Epithelial cell of prostate (primary cell): Measurements from ENCODE around the gene ARL4D.
"Not testable (repeated sequence)": the region's sequence is repeated elsewhere in the genome, so short reads cannot be mapped to it uniquely, and the experiment has no call there.

Experiments
- DNase-seq: peaks from one replicate; pipeline ENCODE4 v3.0.0-alpha.2; 2011; ENCODE audit warnings: low read depth, low spot score
- H3K27ac ChIP-seq: fragments of 450-650 bp; 2 replicates; pipeline ENCODE4 v1.5.1; 2017; ENCODE audit warnings: mild to moderate bottlenecking

Gene ARL4D, protein sequence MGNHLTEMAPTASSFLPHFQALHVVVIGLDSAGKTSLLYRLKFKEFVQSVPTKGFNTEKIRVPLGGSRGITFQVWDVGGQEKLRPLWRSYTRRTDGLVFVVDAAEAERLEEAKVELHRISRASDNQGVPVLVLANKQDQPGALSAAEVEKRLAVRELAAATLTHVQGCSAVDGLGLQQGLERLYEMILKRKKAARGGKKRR

DNA sequence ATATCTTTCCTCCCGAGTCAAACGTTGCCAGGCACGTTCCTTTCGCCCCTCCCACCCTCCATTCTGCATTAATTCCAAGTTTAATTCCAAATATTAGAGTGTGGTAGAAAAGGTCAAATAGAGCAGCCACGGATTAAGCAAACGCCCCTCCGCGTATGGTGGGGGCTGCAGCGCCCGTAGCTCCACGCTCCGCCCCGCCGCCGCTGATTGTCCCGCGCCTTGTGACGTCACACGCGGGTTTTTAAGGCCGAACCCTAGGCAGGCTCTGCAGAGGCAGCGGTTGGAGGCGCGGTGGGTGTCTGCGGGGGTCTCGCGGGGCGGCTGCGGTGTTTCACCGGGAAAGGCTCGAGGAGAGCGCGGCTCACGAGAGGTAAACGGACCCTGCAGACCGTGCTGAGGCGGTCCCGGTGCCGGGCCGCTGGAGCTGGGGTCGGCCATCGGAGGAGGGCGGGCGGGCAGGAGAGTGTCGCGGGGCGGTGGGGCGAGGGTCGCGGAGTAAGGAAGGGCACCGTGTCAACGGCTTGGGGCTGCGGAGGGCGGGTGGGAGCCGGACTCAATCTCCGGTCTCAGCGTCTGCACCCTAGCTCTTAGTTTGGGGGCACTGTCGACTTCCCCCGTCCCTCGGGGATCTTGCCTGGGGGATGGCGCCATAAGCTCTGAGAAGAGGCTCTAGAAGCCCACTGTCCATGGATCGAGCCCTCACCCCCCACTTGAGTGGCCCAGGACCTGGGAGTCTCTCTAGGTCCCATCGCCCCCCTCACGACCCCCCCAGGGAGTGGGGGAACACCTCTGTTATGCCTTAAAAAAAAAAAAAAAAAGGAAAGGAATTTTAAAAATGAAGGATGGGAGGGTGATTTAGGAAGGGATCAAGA lies at the start of gene ARL4D:
TSS of gene ARL4D (plus strand) at position 270 of the 872 bp plus-strand sequence. CDS start 740 bp downstream, outside the sequence.
- DNase-seq = no peak
- peak within 1 kb of the TSS; percentile 87 for H3K27ac ChIP-seq

DNA sequence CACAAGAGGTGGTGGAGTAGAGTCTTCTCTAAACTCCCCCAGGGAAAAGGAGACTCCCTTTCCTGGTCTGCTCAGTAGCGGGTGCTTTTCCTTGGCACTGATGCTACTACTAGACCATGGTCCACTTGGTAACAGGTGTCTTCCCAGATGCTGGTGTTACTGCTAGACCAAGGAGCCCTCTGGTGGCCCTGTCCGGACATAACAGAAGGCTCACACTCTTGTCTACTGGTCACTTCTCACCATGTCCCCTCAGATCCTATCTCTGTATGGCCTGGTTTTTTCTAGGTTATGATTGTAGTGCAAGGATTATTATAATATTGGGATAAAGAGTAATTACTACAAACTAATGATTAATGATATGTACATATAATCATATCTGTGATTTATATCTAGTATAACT lies 49.7 kb upstream of the ARL4D start:
- H3K27ac ChIP-seq = no peak overlapping the region
- DNase-seq = no peak

DNA sequence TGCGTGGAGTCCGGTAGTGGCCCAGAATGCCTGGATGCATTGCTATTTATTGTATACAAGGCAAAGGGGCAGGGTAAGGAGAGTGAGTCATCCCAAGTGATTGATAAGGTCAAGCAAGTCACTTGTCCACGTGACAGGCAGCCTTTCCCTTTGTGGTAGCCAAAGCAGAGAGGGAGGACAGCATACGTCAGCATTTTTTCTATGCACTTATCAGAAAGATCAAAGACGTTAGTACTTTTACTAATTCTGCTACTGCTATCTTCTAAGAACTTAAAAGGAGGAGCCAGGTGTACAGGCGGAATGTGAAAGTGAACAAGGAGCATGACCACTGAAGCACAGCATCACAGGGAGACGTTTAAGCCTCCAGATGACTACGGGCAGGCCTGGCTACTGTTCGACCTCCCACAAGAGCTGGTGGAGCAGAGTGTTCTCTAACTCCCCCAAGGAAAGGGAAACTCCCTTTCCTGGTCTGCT lies 47.9 kb upstream of the ARL4D start:
- no peak overlapping the region for H3K27ac ChIP-seq
- DNase-seq = no peak

DNA sequence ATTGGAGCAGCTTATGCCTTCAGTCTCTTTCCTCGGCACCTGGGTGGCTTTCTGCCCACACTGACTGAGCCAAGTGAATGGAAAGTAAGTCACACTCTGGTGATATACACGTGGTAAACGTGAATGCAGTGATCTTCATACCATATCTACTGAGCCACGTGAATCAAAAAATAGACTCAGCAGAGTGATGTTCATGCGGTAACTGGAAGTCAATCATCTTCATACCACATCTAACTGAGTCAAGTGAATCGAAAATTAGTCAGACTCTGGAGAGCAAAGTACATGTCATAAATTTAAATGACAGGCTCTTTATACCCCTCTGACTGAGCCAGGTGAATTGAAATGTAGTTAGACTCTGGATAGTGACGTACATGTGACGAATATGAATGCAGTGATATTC lies 47.1 kb upstream of the ARL4D start:
- H3K27ac ChIP-seq = no peak overlapping the region
- DNase-seq = no peak

DNA sequence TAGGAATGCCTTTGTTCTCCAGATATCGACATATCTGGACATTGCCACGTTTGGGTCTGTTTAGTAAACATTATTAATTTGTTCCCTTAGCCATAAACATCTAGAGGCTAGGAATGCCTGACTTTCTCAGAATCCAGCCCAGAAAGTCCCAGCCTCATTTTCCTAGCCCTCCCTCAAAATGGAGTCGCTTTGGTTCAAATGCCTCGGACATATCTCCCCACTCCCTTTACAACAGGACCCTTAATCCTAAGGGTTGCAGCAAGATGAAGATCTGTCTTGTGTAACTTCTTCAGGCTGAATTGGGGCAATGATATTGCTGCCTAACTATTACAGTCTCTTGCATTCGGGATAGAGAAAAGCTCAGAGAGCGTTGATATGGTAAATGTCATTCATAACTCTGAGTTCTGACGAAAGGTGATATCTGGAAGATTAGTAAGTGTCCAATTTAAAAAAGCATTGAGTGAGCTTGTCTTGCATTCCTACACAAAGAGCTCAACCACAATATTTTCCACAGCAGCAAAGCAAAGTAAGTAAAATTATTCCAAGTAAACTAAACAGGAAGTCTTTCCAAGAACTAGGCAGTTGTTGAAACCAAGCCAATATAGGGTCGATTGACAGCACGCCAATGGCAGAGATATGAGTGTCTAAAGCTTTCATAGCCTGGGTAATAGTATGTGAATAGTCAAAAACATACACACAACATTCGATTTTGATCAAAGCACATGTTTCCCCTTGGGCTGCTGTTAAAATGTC lies 46.0 kb upstream of the ARL4D start:
- no peak for DNase-seq
- no peak overlapping the region for H3K27ac ChIP-seq

DNA sequence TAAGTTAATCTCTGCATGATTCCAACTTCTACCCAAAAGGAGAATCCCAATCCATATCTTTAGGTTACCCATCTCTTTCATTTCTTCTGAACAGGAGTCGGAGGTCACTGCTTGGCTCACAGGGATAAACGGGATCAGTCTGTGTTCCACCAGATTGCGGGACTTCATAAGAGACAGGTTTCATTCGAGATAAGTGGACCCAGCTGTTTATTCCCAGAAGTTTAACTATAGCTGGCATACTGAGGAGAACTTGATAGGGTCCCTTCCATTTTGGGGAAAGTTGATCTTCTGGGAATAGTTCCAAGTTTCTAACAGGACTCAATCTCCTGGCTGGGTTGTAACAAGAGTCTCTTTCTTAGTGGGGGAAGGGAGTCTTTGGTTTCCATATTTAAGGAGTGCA lies 45.4 kb upstream of the ARL4D start:
- no peak overlapping the region for H3K27ac ChIP-seq
- DNase-seq = no peak

DNA sequence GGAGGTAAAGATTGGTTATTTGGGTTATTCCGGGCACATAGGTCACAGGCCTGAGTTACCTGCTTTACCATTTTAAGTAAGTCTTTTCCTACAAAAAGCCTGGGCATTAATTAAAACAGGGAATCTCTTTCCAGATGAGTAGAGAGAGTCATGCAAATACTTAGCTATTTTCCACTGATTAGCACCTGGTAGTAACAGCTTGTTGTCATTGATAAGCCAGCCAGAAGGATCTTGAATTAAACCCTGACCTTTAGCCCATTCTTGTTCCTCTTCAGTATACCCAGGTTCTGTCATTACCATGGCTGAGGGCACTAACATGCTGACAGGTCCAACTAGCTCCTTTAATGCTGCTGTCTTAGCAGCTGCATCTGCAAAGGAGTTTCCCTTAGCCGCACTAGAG lies 44.4 kb upstream of the ARL4D start:
- DNase-seq = no peak
- no peak overlapping the region for H3K27ac ChIP-seq

DNA sequence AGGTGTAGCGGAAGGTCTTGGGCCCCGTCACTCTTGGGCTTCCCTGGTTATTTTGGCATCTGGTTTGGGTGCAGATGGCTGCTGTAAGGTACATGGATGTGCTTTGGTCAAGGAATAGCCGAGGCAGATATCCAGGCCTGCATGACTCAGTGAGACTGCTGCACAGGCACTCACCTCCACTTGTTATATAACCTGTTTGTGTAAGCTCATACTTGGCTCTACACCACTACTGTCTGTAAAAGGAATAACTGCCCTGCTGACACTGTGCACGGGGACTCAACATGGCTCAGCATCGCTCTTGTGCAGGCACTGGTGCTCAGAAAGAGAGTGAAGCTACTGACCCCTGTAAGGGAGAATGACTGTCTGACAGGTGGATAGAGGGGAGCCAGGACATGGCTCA lies 42.3 kb upstream of the ARL4D start:
- no peak for DNase-seq
- H3K27ac ChIP-seq = peak overlapping the region; percentile 70

DNA sequence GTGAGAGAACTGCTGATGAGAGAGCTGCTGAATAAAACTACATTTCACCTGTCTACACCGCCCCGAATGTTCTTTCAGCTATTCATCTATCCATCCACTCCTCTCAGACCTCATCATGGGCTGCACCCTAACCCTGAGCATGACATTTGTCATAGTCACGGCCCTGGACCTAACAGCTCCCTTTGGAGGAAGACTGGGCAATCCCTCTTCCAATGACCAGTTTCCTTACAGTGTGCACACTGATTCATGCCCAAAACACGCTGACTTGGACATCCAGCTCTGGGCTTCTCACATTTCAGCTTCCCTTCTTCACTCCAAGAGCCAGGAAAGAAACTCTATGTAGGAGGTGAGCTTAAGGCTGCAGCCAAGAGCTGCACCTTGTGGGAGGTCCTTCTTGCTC lies 41.8 kb upstream of the ARL4D start:
- peak; percentile 57 for DNase-seq
- peak overlapping the region; percentile 70 for H3K27ac ChIP-seq

DNA sequence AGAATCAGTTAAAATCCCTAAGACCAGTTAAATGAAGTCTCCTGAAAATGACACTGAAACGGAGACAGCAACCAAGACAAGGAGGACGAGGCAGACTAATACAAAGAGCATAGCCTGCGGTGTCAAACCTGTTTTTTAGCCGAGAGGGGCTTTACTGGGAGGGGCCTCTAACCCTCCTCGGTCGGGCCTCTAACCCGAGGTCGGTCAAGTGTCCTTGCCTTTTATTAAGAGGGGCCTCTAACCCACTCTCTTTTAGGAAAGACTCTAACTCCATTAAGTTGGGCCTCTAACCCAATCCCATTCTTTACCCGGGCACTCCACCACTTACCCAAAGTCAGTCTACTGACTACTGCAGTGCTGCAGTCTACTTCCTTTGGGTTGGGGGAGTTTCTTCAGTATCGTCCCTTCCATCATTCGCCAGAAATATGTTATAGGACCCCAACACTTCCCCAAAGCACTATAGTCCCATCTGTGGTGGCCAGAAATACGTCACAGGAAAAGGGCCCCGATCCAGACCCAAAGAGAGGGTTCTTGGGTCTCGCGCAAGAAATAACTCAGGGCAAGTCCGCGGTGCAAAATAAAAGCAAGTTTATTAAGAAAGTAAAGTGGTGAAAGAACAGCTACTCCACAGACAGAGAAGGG lies 39.2 kb upstream of the ARL4D start:
- no peak for DNase-seq
- H3K27ac ChIP-seq = peak overlapping the region; percentile 96

DNA sequence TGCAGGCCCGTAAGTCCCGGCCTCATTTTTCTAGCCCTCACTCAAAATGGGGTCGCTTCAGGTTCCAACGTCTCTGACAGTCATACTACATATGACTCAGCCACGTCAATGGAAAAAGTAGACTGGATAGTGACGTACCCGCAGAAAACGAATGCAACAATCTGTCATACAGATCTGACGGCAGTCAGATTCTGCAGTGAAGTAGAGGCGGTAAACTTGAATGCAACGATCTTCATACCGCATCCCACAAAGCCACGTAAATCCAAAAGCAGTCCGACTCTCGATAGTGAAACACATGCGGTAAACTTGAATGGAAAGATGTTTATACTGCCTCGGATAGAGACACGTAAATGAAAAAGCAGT lies 38.4 kb upstream of the ARL4D start:
- peak; percentile 61 for DNase-seq
- peak overlapping the region; percentile 96 for H3K27ac ChIP-seq

DNA sequence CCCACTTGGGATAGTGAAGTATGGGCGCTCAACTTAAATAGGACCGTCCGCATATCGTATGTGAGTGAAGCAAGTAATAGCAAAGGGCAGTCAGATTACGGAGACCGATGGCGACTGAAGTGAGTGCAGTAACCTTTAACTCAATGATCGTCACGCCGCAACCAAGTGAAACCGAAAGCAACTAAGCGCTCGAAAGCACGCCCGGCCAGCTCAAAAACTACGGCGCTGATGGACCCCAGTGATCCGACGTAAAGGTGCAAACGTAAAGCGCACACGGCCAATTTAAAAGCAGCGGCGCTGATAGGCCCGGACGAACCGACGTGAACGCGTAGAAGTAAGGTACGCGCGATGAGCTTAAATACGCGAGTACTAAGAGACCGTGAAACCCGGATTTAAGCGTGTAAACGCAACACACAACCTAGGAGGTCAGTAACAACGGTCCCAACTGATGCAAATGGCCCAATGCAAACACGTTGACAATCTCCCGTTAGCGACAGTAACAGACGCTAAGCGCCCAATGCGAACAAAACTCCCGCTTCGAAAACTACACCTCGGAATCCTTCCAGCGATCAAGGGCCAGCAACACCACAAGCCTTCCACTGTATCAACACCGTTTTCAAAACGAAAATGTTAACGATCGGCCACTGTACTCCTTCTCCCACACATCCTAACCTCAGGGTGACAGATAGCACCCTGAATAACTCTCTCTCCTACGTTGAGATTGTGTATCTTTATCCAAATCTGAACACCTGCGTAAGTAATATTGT lies 37.9 kb upstream of the ARL4D start:
- DNase-seq = peak; percentile 100

DNA sequence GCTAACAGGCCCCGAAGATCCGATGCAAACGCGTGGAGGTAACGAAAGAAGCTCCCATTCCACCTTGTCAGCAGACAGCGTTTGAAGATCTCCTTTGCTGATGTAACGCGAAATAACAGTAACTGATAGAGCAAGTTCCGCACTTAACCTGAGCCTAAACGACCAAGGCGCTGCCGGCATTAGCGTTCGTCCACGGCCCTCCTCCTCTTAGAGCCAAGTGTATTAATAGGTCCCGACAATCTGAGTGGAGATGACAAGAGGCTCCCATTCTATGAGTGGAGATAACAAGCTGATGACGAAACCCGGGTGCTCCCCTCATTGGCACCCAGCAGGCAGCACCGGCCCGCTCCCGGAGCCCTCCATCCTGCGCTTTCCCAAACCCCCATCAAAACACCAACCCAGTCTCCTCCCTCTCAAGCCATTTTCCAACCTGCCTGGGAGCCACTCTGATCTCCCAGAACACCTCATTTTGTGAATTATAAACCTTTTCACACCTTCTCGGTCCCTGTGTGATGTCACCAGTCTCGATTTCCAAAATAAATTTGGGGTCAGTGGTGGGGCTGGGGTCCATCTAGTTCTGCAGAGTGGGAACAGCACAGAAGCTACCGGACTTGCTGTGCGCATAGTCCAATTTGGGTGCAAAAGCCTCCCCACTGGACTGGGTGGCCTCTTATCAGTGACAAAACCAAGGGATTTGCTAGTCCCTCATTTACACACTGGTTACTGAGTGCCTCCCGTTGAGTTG lies 35.4 kb upstream of the ARL4D start:
- no peak overlapping the region for H3K27ac ChIP-seq
- no peak for DNase-seq

More for the DNA sequence above, 37.9 kb upstream of the ARL4D start:
- peak overlapping the region; percentile 96 for H3K27ac ChIP-seq

DNA sequence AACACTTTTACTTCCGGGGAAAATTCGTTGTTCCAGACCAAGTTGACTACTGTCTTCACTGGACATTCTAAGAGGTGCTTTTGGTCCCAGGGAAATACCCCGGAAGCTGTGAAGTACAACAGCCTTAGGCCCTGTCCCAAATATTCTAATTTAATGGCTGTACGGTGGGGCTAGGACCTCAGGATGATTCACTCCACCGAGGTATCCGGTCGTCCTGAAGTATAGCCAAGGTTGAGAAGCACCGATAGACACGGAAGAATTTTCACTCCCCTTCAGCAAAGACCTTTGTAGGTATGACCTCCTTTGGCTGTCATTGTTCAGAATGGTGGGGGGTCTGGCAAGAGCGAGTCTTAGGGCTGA lies 34.9 kb upstream of the ARL4D start:
- no peak overlapping the region for H3K27ac ChIP-seq
- no peak for DNase-seq

DNA sequence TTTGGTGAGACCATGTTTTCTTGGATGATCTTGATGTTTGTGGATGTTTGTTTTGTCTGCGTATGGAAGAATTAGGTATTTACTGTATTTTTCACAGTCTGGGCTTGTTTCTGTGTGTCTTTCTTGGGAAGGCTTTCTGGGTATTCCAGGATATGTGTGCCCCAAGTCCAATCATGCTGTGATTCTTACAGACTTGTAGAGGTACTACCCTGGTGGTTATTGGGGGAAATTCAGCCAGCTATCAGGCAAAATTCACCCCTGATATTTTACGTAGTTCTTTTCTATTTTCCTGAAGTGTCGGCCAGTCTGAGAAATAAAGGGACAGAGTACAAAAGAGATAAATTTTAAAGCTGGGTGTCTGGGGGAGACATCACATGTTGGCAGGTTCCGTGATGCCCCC lies 33.4 kb upstream of the ARL4D start:
- DNase-seq = no peak
- H3K27ac ChIP-seq = no peak overlapping the region

DNA sequence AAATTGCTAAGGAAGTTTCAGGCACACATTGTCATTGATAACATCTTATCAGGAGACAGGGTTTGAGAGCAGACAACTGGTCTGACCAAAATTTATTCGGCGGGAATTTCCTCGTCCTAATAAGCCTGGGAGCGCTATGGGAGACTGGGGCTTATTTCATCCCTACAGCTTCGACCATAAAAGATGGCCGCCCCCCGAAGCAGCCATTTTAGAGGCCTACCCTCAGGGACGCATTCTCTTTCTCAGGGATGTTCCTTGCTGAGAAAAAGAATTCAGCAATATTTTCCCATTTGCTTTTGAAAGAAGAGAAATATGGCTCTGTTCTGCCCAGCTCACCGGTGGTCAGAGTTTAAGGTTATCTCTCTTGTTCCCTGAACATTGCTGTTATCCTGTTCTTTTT lies 32.9 kb upstream of the ARL4D start:
- not testable (repeated sequence) for H3K27ac ChIP-seq, DNase-seq

DNA sequence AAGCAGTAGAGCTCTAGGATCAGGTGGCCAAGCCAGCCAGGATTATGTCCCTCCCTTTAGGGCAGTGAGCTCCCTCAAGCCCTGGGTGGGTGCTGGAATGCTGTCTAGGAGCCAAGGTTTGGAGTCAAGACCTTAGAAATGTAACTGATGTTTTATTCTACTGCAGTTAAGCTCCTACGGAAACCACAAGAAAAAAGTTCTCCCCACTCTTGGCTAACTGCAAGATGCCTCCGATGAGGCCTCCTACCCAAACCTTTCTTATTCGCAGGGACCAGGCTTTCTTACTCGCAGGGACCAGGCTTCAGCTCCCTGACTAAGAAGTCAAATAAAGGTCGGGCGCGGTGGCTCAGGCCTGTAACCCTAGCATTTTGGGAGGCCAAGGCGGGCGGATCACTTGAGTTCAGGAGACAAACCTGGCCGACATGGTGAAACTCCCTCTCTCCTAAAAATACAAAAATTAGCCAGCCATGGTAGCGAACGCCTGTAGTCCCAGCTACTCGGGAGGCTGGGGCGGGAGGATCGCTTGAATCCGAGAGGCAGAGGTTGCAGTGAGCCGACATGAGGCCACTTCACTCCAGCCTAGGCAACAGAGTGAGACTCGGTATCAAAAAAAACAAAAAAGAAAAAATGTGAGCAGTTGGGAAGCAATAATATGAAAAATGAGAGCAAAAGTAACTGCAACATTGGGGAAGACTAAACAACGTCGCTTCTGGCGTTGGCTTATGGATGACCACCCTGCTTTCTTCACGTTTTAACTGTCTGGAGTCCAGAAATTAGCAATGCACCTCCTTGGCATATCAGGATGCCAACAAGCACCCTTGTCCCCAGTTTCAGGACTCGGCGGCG lies 31.7 kb upstream of the ARL4D start:
- H3K27ac ChIP-seq = peak overlapping the region; percentile 99
- no peak for DNase-seq

DNA sequence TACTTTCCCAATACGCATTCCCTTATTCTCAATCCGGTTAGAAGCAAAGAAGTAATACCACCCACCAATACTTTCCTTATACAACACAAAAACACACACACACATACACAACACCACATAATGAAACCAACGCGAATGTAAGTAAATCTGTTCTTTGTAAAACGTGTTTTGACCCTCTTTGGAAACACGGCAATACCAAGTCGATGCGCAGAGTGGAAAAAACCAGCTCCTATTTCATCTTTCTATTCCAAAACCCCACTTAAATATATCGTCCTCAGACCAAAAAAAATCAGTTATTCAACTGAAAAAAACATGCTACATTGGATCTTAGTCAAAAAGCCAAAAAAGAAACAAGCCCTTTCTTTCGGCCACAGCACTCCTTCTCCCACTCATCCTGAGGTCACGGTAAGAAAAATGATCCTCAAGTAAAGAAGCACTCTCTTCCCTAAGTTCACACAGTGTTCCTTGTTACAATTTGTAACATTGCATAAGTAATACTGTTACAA lies 31.0 kb upstream of the ARL4D start:
- no peak for DNase-seq
- H3K27ac ChIP-seq = peak overlapping the region; percentile 99
